ENCODE data around the gene SAXO1. TPM values are rescaled to one million over a fixed set of nuclear protein-coding genes. Genes with fewer than 3 reads are reported as not detected.

The SAXO1 gene
- total RNA-seq, 1 experiment from 2014 or later = 0.09 TPM

DNA sequence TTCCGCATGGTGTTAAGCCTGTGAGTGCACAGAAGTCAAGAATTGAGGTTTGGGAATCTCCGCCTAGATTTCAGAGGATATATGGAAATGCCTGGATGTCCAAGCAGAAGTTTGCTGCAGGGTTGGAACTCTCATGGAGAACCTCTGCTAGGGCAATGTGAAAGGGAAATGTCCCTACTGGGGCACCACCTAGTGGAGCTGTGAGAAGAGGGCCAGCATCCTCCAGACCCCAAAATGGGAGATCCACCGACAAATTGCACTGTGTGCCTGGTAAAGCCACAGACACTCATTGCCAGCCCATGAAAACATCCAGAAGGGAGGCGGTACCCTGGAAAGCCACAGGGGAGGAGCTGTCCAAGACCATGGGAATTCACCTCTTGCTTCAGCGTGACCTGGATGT is 3.6 kb upstream of the SAXO1 start (continued):
- TF ChIP-seq, protein P1, sequence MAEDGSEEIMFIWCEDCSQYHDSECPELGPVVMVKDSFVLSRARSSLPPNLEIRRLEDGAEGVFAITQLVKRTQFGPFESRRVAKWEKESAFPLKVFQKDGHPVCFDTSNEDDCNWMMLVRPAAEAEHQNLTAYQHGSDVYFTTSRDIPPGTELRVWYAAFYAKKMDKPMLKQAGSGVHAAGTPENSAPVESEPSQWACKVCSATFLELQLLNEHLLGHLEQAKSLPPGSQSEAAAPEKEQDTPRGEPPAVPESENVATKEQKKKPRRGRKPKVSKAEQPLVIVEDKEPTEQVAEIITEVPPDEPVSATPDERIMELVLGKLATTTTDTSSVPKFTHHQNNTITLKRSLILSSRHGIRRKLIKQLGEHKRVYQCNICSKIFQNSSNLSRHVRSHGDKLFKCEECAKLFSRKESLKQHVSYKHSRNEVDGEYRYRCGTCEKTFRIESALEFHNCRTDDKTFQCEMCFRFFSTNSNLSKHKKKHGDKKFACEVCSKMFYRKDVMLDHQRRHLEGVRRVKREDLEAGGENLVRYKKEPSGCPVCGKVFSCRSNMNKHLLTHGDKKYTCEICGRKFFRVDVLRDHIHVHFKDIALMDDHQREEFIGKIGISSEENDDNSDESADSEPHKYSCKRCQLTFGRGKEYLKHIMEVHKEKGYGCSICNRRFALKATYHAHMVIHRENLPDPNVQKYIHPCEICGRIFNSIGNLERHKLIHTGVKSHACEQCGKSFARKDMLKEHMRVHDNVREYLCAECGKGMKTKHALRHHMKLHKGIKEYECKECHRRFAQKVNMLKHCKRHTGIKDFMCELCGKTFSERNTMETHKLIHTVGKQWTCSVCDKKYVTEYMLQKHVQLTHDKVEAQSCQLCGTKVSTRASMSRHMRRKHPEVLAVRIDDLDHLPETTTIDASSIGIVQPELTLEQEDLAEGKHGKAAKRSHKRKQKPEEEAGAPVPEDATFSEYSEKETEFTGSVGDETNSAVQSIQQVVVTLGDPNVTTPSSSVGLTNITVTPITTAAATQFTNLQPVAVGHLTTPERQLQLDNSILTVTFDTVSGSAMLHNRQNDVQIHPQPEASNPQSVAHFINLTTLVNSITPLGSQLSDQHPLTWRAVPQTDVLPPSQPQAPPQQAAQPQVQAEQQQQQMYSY (CRISPR knock-in tag; IDR thresholded peaks at IDR 0.05) = no peak
- TF ChIP-seq GRHL2 (CRISPR knock-in tag; IDR thresholded peaks at IDR 0.05; ENCODE audit: insufficient replicate concordance, severe bottlenecking) = no peak

DNA sequence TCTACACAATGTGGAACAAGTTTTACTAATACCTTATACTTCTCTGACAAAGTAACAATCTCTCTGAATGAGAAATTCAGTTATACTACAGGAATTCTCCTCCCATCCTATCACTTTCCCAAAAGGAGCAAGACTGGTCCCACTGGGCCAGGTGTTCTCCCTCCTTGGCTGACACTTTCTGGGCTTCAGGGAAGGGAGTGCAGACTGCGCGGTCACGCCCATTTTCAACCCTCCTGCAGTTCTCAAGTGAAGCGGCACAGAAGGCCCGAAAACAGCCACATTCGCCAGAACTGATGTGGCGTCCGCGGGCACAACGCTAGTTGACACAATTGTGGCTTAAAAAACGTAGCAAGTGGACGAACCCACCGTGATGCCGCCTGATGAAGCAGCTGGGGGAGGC is 603 bp downstream of the SAXO1 start:
- ChIA-PET POLR2A (no interaction called here), CTCF (no interaction called here)
- Mint-ChIP-seq H3K4me1 (peaks cover 4% of the 10 kb centered on the region), H3K27me3 (ENCODE audit: low read depth) (no peaks in the 10 kb centered on the region; the same call in 1 of the 2 replicates), H3K4me3 (no peak overlapping the region), H3K27ac (no peak overlapping the region), H3K36me3 (peaks cover 16% of the 10 kb centered on the region), H3K9me3 (peaks cover 23% of the 10 kb centered on the region)
- ATAC-seq (no peak), DNase-seq (ENCODE audit: low spot score) (no peak)
- TF ChIP-seq, protein P2, sequence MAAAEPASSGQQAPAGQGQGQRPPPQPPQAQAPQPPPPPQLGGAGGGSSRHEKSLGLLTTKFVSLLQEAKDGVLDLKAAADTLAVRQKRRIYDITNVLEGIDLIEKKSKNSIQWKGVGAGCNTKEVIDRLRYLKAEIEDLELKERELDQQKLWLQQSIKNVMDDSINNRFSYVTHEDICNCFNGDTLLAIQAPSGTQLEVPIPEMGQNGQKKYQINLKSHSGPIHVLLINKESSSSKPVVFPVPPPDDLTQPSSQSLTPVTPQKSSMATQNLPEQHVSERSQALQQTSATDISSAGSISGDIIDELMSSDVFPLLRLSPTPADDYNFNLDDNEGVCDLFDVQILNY (CRISPR knock-in tag; IDR thresholded peaks at IDR 0.05) = no peak
- no peak for TF ChIP-seq SP1 (CRISPR knock-in tag; conservative IDR thresholded peaks at IDR 0.05)
- no peak for TF ChIP-seq ZNF423 (CRISPR knock-in tag; IDR thresholded peaks at IDR 0.05)
- TF ChIP-seq FOXK1 (CRISPR knock-in tag; IDR thresholded peaks at IDR 0.05) = no peak
- TF ChIP-seq, protein P1 (CRISPR knock-in tag; IDR thresholded peaks at IDR 0.05) = no peak
- TF ChIP-seq JAZF1 (CRISPR knock-in tag; IDR thresholded peaks at IDR 0.05) = no peak

DNA sequence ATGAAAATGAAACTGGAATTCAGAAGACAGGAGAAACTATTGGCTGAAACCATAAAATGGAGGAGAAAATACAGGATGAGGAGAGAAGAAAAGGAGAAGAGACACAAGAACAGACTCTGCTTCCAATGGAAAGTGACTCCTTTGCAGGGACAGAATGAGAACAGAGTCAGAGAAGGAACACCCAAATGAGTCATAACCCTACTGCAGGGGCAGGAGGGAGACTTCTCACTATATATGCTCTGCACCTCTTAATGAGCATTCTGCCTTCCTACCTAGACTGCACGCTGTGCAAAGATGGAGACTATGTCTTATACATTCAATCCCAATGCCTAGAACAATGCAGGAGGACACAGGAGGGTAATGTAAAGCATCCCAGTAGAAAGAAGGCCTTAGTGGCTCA is 2.1 kb downstream of the SAXO1 start:
- H3K27ac Mint-ChIP-seq = no peak overlapping the region
- DNase-seq (ENCODE audit: low spot score) = no peak
- ChIA-PET POLR2A (no interaction called here), CTCF (no interaction called here)
- no peak overlapping the region for H3K4me3 Mint-ChIP-seq
- no peaks in the 10 kb centered on the region; the same call in 1 of the 2 replicates for H3K27me3 Mint-ChIP-seq (ENCODE audit: low read depth)
- no peak for ATAC-seq
- H3K9me3 Mint-ChIP-seq = peaks cover 14% of the 10 kb centered on the region
- peaks cover 7% of the 10 kb centered on the region for H3K36me3 Mint-ChIP-seq
- peaks cover 4% of the 10 kb centered on the region for H3K4me1 Mint-ChIP-seq
- TF ChIP-seq ZBTB21 (CRISPR knock-in tag; IDR thresholded peaks at IDR 0.05; ENCODE audit: borderline replicate concordance) = no peak
- TF ChIP-seq, protein P3, sequence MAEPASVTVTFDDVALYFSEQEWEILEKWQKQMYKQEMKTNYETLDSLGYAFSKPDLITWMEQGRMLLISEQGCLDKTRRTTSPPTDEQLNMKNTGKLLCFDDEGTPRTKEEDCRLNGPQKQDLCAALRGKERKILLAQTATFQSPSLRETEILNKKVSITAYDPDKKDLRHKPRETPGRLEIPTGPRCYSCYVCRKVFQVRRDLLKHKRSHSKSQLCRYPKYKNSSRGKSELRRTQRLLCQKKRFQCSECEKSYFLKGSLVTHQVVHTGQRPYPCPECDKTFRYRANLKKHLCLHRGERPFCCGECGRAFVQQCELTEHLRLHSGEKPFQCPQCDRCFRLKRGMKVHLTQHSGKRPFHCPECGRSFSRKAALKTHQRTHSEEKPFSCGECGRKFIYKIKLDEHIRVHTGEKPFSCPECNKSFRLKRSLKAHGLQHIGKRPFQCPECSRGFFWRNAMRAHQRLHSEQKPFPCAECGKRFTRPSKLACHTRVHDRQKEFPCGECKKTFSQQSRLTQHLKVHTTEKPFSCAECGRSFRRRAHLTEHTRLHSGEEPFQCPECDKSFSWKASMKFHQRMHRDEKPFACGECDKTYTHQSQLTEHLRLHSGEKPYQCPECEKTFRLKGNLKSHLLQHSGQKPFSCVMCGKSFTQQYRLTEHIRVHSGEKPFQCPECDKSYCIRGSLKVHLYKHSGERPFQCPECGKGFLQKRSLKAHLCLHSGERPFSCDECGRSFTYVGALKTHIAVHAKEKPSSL (CRISPR knock-in tag; conservative IDR thresholded peaks at IDR 0.05) = no peak
- TF ChIP-seq OVOL2 (CRISPR knock-in tag; IDR thresholded peaks at IDR 0.05; ENCODE audit: borderline replicate concordance) = no peak
- TF ChIP-seq, protein P4, sequence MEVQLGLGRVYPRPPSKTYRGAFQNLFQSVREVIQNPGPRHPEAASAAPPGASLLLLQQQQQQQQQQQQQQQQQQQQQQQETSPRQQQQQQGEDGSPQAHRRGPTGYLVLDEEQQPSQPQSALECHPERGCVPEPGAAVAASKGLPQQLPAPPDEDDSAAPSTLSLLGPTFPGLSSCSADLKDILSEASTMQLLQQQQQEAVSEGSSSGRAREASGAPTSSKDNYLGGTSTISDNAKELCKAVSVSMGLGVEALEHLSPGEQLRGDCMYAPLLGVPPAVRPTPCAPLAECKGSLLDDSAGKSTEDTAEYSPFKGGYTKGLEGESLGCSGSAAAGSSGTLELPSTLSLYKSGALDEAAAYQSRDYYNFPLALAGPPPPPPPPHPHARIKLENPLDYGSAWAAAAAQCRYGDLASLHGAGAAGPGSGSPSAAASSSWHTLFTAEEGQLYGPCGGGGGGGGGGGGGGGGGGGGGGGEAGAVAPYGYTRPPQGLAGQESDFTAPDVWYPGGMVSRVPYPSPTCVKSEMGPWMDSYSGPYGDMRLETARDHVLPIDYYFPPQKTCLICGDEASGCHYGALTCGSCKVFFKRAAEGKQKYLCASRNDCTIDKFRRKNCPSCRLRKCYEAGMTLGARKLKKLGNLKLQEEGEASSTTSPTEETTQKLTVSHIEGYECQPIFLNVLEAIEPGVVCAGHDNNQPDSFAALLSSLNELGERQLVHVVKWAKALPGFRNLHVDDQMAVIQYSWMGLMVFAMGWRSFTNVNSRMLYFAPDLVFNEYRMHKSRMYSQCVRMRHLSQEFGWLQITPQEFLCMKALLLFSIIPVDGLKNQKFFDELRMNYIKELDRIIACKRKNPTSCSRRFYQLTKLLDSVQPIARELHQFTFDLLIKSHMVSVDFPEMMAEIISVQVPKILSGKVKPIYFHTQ (CRISPR knock-in tag; IDR thresholded peaks at IDR 0.05) = no peak
- TF ChIP-seq, protein P5, sequence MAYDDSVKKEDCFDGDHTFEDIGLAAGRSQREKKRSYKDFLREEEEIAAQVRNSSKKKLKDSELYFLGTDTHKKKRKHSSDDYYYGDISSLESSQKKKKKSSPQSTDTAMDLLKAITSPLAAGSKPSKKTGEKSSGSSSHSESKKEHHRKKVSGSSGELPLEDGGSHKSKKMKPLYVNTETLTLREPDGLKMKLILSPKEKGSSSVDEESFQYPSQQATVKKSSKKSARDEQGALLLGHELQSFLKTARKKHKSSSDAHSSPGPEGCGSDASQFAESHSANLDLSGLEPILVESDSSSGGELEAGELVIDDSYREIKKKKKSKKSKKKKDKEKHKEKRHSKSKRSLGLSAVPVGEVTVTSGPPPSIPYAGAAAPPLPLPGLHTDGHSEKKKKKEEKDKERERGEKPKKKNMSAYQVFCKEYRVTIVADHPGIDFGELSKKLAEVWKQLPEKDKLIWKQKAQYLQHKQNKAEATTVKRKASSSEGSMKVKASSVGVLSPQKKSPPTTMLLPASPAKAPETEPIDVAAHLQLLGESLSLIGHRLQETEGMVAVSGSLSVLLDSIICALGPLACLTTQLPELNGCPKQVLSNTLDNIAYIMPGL (CRISPR knock-in tag; IDR thresholded peaks at IDR 0.05) = no peak
- no peak for TF ChIP-seq ZNF219 (CRISPR knock-in tag; IDR thresholded peaks at IDR 0.05; ENCODE audit: borderline replicate concordance)
- no peak for TF ChIP-seq JAZF1 (CRISPR knock-in tag; IDR thresholded peaks at IDR 0.05)
- TF ChIP-seq CBFB (CRISPR knock-in tag; IDR thresholded peaks at IDR 0.05; ENCODE audit: low read depth) = no peak
